ENCODE measurements around the gene TOB2.
"Not testable (repeated sequence)": the region's sequence is repeated elsewhere in the genome, so short reads cannot be mapped to it uniquely, and the experiment has no call there.

TOB2 gene

GRCh38 chr22:41429951-41430332 lies 16.7 kb downstream of the TOB2 start:
- no peak overlapping the region for H3K4me3 ChIP-seq (ENCODE audit: low read depth, low read length)

- no peak overlapping the region for H3K4me3 ChIP-seq (ENCODE audit: low read depth, low read length)
Measured at GRCh38 chr22:41429232-41429950, 17.2 kb downstream of the TOB2 start.

GRCh38 chr22:41425660-41426365 lies 20.8 kb downstream of the TOB2 start:
- H3K4me3 ChIP-seq (ENCODE audit: low read depth, low read length), result no peak overlapping the region

DNA sequence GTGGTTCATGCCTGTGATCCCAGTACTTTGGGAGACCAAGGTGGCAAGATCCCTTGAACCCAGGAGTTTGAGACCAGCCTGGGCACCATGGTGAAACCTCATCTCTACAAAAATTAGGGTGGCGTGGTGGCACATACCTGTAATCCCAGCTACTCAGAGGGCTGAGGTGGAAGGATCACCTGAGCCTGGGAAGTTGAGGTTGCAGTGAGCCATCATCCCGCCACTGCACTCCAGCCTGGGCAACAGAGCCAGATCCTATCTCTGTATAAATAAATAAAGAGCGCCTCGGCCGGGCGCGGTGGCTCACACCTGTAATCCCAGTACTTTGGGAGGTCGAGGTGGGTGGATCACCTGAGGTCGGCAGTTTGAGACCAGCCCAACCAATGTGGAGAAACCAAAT lies 27.9 kb downstream of the TOB2 start:
- H3K4me3 ChIP-seq (ENCODE audit: low read depth, low read length), result no peak overlapping the region

- H3K4me3 ChIP-seq (ENCODE audit: low read depth, low read length), result no peak overlapping the region
Measured at GRCh38 chr22:41417622-41418390, 28.8 kb downstream of the TOB2 start.

GRCh38 chr22:41415554-41415953 lies 31.0 kb downstream of the TOB2 start:
- H3K4me3 ChIP-seq (ENCODE audit: low read depth, low read length), result no peak overlapping the region

- no peak overlapping the region for H3K4me3 ChIP-seq (ENCODE audit: low read depth, low read length)
Measured at GRCh38 chr22:41411021-41411851, 35.4 kb downstream of the TOB2 start.

- no peak overlapping the region for H3K4me3 ChIP-seq (ENCODE audit: low read depth, low read length)
Measured at GRCh38 chr22:41410311-41410751, 36.3 kb downstream of the TOB2 start.

- H3K4me3 ChIP-seq (ENCODE audit: low read depth, low read length), result no peak overlapping the region
Measured at GRCh38 chr22:41408665-41409064, 37.9 kb downstream of the TOB2 start.

DNA sequence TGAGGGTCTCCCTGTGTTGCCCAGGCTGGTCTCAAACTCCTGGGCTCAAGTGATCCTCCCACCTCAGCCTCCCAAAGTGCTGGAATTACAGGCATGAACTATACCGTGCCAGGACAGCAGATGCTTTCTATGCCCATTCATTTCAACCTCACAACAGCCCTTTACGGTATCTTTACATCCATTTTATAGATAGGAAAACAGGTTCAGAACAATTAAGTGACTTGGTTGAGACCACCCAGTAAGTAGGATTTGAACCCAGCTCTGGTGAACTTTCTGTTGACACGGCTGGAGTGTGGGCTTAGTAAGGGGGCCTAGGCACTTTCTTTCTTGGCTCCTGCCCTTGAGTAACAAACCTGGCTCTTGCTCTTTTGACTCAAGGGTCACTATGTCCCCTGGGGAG lies 39.2 kb downstream of the TOB2 start:
- no peak overlapping the region for H3K4me3 ChIP-seq (ENCODE audit: low read depth, low read length)

- H3K4me3 ChIP-seq (ENCODE audit: low read depth, low read length), result no peak overlapping the region
Measured at GRCh38 chr22:41406410-41406809, 40.2 kb downstream of the TOB2 start.

DNA sequence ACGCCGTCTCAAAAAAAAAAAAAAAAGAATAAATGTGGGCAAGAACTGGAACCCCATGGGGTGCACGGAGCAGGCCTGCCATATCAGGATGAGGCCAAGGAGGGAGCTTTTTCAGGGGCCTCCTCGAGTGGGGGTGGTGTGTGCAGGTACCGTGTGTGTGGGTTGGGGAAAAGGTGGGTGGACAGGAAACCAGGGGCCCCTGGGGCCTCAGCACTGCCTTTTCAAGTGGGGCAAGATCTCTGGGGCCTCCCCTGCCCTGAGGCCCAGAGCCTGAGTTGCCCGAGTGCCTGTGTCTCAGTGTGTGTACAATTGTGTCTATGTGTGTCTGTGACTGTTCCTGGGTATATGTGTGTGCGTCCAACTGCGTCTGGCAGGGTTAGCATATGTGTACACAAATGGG lies 41.0 kb downstream of the TOB2 start:
- H3K4me3 ChIP-seq (ENCODE audit: low read depth, low read length), result no peak overlapping the region

DNA sequence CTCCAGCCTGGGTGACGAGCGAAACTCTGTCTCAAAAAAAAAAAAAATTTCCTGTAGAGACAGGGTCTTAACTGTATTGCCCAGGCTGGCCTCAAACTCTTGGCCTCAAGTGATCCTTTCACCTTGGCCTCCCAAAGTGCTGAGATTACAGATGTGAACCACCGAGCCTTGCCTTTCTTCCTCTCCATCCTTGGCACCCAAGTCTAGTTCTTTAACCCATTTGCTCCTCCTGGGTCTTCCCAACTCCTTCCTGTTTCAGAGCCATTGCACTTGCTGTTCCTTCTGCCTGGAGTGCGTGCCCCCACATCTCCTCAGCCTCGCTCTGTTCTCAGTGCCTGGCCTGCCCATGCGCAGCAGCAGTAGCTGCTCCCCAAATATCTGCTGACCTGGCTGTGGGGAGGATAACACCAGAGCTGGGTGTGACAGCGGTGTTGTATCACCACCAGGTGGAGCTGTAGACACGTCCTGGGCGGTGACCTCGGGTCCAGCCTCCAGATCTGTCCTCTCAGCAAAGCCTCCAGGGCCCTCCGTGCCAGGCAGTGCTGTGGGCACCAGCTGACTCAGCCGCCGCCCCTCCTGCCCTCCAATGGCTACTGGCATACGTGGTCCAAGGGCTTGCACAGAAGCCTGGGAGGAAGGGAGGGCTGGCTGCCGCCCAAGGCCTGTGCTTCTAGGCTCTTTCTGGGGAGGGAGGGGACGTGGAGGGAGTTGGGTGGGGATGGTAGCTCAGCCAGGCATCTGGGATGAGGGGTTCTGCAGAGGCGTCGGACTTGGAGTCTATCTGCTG lies 42.9 kb downstream of the TOB2 start:
- H3K4me3 ChIP-seq (ENCODE audit: low read depth, low read length), result no peak overlapping the region

GRCh38 chr22:41402851-41403250 lies 43.8 kb downstream of the TOB2 start:
- H3K4me3 ChIP-seq (ENCODE audit: low read depth, low read length), result not testable (repeated sequence)

- H3K4me3 ChIP-seq (ENCODE audit: low read depth, low read length), result no peak overlapping the region
Measured at GRCh38 chr22:41401781-41402648, 44.6 kb downstream of the TOB2 start.

DNA sequence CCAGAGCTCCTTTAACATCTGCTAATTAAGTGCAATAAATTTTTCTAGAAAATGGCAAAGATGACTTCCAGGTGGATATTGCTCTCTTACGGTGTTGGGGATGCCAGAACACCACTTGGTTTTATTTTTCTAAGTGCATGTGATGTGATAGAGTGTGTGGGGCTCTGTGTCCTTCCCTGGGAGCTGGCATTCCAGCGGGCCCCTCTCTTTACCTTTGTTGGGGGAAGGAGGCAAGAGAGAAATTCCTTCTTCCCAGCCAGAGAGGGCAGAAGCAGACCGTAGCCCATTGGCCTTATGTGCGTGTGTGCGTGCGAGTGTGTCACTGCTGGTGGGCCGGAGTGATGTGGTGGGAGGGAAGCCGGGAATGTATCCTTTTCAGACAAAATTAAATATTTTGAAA lies 47.7 kb downstream of the TOB2 start:
- H3K4me3 ChIP-seq (ENCODE audit: low read depth, low read length), result no peak overlapping the region

- no peak overlapping the region for H3K4me3 ChIP-seq (ENCODE audit: low read depth, low read length)
Measured at GRCh38 chr22:41397143-41397811, 49.3 kb downstream of the TOB2 start.

- H3K4me3 ChIP-seq (ENCODE audit: low read depth, low read length), result no peak overlapping the region
Measured at GRCh38 chr22:41395531-41396240, 50.9 kb downstream of the TOB2 start.

Measured in iPS-11a (cell line).